Activated CD8-positive, alpha-beta memory T cell treated with anti-CD3 and anti-CD28 coated beads, Interleukin-2, amount 50 U/mL, for 1 hour (primary cell): ENCODE data around the gene DDX28.

ENCODE experiments used
- DNase-seq: peaks from one replicate; pipeline ENCODE4 v3.0.0-alpha.2; 2020; ENCODE audit errors: extremely low read depth

Gene DDX28, protein sequence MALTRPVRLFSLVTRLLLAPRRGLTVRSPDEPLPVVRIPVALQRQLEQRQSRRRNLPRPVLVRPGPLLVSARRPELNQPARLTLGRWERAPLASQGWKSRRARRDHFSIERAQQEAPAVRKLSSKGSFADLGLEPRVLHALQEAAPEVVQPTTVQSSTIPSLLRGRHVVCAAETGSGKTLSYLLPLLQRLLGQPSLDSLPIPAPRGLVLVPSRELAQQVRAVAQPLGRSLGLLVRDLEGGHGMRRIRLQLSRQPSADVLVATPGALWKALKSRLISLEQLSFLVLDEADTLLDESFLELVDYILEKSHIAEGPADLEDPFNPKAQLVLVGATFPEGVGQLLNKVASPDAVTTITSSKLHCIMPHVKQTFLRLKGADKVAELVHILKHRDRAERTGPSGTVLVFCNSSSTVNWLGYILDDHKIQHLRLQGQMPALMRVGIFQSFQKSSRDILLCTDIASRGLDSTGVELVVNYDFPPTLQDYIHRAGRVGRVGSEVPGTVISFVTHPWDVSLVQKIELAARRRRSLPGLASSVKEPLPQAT

DNA sequence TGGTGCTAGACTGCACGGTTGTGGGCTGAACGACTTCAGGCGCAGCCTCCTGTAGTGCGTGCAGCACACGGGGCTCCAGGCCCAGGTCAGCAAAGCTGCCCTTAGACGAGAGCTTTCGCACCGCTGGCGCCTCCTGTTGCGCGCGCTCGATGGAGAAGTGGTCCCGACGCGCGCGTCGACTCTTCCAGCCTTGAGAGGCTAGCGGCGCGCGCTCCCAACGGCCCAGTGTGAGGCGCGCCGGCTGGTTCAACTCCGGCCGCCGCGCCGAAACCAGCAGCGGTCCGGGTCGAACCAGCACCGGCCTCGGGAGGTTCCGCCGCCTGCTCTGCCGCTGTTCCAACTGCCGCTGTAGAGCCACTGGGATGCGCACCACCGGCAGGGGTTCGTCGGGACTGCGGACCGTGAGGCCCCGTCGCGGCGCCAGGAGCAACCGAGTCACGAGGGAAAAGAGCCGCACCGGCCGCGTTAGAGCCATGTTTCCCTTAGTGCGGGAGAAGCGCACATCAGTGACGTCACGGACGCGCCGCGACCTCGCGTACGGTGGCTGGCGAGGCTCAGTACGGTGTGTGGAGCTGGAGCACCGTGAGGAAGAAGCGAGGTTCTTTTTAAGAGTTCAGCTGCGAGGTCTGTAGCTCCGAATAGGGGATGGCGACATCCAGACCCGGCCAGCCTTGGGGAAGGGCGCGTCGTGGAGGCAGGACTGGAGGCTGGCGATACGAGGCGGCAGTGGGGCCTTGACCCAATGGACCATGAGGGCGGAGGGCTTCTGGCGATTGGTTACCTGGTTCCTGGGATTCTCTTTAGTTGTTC lies at the start of gene DDX28, which contains the start of gene DUS2:
TSS of gene DDX28 (minus strand) at position 505 of the 810 bp plus-strand sequence. CDS start at position 475, 30 bp downstream.
TSS of gene DUS2 (plus strand) at position 557 of the 810 bp plus-strand sequence. CDS start 14,740 bp downstream, outside the sequence.
- peak; percentile 75 for DNase-seq

DNA sequence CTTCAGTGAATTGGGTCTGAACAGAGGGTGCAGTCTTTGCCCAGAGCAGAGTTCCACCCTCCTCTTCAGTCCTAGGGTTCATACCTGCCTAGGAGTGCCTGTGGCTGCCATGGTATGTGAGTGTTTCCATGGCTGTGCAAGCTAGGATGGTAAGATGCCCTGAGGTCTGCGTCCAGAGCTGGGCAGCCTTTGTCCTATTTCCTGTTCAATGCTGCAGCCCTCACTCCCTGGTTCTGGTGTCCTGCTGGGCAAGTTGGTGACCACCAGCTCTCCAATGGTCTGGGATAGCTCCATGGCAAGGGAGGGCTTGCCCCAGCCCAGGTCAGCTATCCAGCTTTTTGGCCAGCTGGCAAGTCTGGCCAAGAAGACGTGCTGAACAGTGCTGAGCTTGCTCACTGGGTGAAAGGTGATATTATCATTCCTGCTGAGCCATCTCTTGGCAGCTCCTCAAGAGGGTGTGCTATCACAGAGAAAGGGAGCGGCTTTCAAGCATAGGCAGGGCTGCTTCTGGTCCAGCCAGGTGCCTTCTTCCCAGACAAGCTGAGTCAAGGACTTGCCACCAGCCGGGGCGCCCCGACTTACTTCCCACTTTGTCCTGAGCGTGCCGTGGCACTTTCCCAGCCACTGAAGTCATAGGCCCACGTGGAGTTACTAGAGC lies 49.1 kb upstream of the DDX28 start:
- no peak for DNase-seq

DNA sequence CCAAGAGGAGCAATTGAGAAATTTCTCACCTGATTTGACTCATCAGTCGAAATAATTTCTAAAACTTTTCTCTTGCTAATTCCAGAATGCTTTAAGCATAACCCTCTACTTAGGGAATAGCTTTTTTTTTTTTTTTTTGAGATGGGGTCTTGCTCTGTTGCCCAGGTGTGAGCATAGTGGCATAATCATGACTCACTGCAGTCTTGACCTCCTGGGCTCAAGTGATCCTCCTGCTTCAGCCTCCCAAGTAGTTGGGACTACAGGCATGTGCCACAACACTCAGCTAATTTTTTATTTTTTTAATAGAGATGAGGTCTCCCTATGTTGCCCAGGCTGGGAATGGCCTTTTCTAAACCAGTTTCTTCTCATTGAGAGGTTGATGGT lies 48.5 kb upstream of the DDX28 start:
- DNase-seq: no peak

DNA sequence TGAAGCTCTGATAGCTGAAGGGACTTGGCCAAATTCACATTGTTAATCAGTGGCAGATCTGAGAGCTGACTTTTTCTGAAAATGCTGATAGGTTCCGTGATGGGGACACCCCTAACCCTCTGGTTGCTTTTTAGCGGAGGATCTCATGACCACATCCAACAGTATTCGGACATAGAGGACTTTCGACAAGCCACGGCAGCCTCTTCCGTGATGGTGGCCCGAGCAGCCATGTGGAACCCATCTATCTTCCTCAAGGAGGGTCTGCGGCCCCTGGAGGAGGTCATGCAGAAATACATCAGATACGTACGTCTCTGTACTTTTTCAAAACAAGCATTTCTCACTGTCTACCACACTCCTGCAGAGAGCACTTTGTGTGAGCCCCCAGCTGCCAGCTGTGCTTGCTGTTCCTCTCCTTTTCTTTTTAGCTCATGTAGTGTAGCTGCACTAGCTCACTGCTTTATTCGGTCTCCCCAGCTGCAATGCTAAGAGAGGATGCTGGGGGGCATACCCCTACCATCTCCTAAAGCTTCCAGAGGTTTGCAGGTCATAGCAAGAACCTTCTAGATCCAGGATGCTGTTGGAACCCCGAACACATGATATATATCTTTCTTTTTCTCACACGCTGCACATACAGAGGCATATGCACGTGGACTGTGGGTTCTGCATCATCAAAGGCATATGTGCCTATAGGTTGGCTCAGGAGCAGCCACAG lies 47.9 kb upstream of the DDX28 start:
- no peak for DNase-seq

DNA sequence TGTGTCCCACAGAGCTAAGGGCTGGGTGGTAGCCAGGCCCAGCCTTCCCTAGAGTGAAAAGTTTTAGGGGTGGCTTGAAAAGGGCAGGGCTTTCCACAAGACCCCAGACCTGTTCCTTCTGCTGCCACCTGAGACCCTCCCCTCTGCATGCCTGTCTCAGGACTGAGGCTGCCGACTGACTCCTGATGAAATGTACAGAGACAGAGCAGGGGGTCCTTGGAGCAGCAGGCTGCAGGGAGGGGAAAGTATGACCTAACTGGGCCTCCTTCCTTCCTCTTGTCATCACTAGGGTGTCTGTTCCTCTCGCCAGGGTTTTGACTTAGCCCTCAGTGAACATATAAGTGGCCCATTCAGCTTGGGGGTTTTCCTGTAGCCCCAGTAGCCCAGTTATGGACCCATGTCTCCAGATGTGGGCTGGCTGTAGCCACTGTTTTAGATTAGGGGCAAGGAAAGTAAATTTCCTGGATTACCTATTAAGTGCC lies 47.3 kb upstream of the DDX28 start:
- DNase-seq: no peak

DNA sequence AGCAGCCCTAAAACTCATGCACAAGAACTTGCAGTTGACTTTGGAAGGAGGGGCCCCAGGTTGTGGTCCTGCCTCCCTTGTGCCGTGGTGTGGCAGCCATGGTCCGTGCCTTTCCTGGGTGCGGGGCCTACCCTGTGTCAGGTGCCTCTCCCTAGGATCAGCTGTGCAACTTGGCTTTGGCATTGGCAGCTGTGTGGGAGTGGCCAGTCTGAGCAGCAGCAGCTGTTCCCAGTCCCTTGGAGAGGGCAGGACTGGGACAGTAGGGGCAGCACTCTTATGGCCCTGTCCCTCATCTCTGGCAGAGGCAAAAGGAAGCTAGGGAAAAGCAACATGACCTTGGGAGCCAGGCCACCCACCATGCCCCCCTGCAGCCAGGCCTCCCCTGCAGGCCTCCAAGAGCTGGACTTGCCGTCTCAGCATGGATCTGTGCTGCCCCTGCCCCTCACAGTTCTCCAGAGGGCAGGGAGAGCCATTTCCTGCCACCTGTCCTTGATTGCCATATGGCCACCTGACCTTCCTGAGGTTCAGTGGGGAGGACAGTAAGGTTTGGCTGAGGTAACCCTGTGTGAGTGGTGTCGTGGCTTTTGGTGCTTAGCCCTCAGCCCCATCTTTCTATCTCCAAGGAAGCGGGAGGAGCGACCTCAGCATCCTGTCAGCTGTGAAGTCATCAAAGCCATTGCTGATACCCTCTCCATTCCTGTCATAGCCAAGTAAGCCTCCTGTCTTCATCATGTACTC lies 46.6 kb upstream of the DDX28 start:
- no peak for DNase-seq

DNA sequence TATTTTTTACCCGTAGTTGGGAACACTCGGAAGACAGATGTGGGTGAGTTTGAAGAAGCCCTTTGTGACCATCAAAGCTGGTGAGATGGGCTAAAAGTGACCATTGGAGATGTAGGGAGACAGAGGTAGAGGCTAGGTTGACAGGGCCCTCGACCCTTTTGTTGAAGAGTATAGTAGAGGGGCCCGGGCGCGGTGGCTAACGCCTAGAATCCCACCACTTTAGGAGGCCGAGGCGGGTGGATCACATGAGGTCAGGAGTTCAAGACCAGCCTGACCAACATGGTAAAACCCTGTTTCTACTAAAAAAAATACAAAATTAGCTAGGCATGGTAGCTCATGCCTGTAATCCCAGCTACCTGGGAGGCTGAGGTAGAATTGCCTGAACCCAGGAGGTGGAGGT lies 45.9 kb upstream of the DDX28 start:
- DNase-seq: no peak

DNA sequence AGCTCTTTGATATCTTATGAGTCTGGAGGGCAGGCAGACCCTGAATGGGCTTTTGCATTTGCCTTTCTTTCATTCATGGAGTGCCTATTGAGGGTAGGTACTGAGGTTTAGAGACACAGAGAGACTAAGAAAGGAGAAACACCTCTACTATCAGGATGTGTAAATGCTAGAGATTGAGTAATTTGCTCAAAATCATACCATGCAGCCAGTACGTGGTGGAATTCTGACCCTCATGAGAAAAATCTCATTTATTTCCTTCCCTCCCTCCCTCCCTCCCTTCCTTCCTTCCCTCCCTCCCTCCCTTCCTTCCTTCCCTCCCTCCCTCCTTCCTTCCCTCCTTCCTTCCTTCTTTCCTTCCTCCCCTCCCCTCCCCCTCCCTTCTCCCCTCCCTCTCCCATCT lies 43.7 kb upstream of the DDX28 start:
- DNase-seq: no peak

DNA sequence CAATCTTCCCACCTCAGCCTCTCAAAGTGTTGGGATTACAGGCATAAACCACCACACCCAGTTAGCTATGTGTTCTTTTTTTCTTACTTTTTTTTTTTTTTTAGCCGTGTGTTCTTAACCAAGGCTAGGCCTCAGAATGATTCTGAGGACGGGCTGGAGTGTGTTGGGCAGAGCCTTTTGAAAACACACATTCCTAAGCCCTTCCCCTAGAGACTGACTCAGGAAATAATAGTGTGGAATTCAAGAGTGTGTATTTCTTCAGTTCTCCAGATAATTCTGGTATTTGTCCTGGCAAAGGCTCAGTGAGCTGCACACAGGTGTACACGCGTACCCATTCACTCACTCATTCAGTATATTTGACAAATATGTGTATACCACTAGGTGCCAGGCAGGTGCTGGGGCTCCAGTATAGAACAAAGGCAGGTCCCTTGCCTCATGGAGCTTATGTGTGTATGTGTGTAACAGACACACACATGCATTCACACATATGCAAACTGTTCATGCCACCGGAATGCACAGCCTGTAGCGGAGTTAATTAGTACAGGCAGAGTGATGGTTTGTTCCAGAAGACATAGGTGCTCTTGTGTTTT lies 42.8 kb upstream of the DDX28 start:
- no peak for DNase-seq

DNA sequence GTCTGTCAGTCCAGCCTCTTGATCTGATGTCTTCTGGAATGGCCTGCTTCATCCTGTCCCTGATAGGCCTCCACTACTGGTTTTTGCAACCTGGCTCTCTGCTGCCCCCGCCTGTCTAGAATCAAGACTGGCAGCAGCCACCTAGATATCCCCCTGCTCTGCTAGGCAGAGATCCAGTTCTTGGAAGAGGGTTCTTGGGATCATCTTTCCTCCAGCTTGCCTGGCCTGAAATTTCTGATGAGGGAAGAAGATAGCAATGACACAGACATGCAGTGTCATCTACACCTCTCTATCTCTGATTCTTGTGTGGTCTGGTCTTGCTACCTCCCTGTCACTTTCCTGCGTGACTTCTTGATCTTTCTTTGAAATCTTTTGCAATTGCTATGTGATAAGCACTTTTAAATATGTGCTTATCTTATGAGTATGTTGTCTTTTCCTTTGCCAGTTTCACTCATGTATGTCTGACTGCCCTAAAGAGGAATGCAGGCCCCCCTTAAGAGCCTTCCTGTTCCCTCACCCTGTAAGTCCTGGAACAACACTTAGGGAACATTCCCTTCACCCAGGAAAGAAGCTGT lies 41.8 kb upstream of the DDX28 start:
- no peak for DNase-seq

DNA sequence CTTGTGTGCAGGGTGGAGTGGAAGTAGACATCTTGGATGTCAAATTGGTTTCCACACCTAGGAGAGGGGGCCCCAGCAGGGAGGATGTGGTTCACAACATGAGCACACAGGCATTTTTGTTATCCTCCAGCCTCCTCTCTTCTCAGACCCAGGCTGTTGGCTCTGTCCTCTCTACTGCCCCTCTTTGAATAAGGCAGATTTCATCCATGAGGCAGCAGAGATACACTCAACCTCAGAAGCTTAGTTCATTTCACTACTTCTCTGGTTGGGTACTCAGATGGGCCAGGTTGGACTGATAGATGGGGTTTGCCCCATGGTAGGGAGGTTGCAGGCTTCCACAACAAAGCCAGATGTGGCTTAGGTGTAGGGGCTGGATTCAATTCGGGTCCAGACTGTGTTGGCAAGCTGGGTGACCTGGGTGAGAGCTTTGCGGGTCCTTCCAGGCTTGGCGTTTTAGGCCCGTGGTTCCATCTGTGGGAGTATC lies 39.9 kb upstream of the DDX28 start:
- no peak for DNase-seq

DNA sequence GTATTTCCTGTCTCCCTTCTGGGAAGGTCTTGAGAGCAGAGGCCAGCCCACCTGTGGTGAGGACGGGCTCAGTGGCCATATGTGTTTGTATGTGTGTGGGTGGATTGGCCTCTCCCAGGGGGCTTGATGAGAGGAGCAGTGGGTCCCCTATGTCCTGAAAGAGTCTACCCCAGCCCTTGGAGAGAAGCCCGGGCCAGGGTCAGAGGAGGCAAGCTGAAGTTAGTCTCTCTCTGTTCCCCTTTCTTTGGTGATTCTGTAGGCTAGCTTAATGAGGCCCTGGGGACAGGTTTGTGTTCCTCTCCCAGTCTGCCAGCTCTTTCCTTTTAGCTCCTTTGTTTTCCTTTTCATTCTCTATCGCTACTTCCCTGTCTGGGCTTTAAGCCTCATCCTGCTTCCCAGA lies 38.4 kb upstream of the DDX28 start:
- DNase-seq: no peak

DNA sequence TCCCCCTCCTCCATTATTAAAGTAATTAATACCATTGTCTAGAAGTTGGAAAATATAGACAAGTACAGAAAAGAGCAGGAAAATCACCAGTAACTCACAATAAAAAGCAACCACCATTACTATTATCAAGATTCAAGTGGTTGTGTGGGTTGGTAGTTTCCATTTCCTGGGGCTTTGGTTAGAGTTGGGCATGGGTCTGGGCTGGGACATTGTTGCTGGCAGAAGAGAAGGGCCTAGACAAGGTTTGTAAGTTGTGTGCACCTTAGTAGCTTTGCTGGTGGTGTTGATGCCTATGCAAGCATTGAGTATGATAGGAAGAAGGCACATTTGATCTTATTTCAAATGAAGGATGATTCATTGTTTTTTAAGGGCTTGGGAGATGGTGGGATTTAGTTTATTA lies 36.8 kb upstream of the DDX28 start:
- no peak for DNase-seq

DNA sequence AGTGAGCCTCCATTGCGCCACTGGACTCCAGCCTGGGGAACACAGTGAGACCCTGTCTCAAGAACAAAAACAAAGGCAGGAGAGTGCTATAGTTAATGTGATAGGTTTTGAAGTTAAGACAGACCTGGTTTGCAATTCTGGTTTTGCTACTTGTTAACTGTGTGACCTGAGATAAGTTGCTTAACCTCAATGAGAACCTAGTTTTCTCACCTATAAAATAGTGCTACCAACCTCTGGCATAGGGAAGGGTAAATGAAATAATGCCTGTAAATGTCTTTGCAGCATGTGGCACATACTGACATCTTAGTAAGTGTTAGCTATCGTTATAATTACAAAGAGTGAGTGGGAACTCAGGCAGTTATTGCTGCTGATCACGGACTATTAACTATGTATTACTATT lies 32.4 kb upstream of the DDX28 start:
- DNase-seq: no peak

DNA sequence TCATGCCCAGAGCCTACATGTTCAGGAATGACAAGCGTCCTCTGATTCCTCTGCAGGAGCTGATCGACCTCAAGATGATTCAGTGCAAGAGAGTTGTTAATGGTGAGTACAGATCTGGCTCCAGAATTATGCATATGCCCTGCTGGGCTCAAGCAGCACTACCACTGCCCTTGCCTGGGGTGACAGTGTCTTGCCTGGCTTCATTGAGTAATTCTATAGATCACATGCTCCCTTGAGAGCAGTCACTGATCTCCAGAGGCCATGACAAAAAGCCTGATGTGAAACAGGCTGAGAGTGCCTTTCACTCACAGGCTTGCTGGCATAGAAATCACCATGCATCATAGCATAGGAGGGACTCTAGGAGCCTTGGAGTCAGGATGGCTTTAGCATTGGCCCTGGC lies 26.4 kb upstream of the DDX28 start:
- DNase-seq: no peak

DNA sequence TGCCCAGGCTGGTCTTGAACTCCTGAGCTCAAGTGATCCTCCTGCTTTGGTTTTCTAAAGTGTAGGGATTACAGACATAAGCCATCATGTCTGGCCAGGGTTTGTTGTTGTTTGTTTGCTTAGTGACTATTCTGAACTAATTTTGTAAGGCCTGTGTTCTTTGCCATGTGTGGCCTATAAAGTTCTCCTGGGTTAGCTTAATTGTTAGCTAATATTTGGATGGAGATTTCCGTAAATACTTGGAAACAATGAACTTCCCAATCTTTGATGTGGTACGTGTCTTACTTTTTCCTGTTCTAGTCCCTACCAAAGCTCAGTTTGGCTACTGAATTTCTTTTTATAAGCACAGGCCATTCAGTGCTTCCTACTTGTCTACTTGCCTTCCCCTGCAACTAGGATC lies 25.0 kb upstream of the DDX28 start:
- DNase-seq: no peak

DNA sequence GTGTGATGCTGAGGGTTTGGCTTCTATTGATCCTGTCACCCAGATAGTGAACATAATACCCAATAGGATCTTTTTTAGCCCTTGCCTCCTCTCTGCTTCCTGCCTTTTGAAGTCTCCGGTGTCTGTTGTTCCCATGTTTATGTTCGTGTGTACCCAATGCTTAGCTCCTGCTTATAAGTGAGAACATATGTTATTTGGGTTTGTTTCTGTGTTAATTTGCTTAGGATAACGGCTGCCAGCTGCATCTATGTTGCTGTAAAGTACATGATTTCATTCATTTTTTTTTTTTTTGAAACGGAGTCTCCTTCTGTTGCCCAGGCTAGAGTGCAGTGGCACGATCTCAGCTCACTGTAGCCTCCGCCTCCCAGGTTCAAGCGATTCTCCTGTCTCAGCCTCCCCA lies 23.1 kb upstream of the DDX28 start:
- no peak for DNase-seq

DNA sequence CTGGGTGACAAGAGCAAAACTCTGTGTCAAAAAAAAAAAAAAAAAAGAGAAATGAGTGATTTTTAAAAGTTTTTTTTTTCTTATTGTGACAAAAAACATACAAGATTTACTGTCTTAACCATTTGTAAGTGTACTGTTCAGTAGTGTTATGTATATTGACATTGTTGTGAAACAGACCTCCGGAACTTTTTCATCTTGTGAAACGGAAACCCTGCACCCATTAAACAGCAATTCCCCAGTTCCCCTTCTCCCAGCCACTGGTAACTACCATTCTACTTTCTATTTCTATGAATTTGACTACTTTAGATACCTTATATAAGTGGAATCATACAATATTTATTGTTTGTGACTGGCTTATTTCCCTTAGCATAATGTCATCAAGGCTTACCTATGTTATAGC lies 18.8 kb upstream of the DDX28 start:
- no peak for DNase-seq

DNA sequence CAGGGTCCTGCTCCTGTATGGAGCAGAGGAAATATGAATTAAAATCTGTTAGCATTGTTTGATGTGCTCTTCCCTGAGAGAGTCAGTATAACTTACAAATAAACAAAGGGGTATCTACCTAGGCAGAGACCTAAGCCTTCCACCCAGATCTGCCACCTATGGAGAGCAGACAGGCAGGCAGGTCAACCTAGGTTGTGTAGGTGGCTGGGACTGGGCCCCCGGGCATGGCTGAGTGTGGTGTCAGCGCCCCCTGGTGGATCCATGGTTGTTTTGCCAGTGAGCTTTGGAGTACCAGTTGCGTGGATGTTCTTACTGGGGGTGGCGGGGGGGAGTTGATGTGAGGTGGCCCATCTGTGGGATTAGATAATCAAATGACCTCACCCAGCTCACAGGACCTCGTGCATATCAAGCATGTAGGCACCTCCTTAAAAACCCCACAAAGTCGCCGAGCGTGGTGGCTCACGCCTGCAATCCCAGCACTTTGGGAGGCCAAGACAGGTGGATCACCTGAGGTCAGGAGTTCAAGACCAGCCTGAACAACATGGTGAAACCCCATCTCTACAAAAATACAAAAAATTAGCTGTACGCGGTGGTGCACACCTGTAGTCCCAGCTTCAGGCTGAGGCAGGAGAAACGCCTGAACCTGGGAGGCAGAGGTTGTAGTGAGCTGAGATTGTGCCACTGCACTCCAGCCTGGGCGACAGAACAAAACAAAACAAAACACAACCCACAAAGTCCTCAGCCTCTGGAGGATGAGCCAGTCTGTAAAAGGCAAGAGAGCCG lies 17.7 kb upstream of the DDX28 start:
- DNase-seq: peak; percentile 77
